ENCODE measurements around the gene SFXN5. TPM values are rescaled to one million over a fixed set of nuclear protein-coding genes. Genes with fewer than 3 reads are reported as not detected.

SFXN5 gene
- polyA plus RNA-seq, 3 donors from 2014 or later = 2.4 to 4.5 (median 3.3) TPM

DNA sequence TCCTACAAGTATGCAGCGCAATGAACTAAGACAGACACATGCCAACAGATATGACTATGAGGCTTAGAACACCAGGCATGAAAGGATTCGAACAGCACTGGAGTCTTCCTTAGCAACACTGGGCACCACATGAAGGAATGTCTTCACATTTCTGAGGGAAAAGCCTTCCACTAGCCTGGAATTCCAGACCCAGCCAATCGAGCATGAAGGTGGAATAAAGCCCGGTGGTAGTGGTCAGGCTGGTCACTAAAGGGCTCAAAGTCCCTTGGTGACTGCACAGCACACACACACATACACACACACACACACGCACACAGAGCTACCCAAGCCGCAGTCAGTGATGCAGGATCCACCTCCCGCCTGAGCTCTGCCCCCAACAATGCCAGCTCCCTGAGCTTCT lies 19.7 kb upstream of the SFXN5 start:
- H3K4me3 Mint-ChIP-seq = no peak overlapping the region
- no peak for DNase-seq
- H3K27ac Mint-ChIP-seq = no peak overlapping the region
- no peaks in the 10 kb centered on the region for H3K4me1 Mint-ChIP-seq
- peaks cover 2 to 6% (median 2%) of the 10 kb centered on the region in 3 donors for H3K27me3 Mint-ChIP-seq (ENCODE audit: low read depth in 3 of 3)
- no peaks in the 10 kb centered on the region for H3K36me3 Mint-ChIP-seq
- no peaks in the 10 kb centered on the region for H3K9me3 Mint-ChIP-seq

DNA sequence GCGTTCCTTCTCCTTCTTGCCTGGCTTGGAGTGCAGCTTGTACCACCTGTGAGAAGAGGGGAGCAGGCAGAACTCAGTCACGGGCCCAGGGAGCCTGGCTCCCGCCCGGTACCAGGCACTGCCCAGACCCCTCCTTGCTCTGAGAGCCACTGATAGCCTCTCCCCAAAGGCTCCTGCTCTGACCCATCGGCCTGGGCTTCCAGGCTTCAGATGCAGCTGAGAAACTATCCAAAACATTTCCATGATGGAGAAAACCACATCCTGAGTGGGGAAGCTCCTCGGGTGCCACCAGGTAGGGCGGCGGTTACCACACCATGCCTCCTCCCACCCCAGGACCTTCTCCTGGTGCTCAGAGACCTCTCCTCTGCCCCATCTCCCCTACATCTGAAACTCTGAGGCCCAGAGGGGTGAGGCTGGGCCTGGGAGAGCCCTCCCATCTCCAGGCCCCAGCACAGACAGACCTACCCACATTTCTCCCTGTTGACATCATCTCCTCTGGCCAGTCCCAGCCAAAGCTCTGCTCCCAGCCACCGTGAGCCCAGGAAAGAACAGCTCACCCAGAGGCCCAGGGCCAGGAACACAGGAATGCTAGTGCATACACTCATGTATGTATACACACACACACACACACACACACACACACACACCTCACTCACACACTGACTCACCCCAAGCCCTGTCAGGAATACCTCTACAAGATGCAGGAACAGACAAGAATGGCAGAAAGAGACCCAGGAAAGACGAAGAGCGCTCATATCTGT lies 17.9 kb upstream of the SFXN5 start:
- Mint-ChIP-seq H3K9me3 (no peaks in the 10 kb centered on the region), H3K27me3 (ENCODE audit: low read depth in 3 of 3) (peaks cover 2 to 6% (median 3%) of the 10 kb centered on the region in 3 donors), H3K4me3 (no peak overlapping the region), H3K27ac (peak overlapping the region in 3 of 6 donors; percentile 1 to 46 (median 6)), H3K4me1 (peaks cover 0 to 4% of the 10 kb centered on the region in 2 donors), H3K36me3 (no peaks in the 10 kb centered on the region)
- DNase-seq = no peak

DNA sequence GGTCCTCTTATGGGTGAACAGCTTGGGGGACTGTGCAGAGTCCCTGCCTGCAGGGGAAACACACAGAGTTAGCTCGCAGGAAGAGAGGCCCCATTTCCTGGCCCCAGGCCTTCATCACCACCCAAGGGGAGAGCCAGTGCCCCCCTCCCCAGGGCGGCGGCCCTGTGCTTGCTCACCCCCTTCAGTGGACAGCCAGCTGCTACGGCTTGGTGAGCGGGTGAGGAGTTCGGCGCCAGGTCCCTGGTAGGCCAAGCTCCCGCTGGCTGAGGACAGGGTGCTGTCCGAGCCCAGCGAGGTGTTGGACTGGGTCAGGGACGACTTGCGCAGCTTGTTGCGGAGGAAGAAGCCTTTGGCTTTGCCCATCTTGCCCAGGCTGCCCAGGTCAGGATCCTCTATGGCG lies 17.2 kb upstream of the SFXN5 start:
- H3K4me3 Mint-ChIP-seq = no peak overlapping the region
- no peaks in the 10 kb centered on the region for H3K36me3 Mint-ChIP-seq
- H3K27me3 Mint-ChIP-seq (ENCODE audit: low read depth in 3 of 3) = peaks cover 2 to 6% (median 3%) of the 10 kb centered on the region in 3 donors
- H3K27ac Mint-ChIP-seq = no peak overlapping the region
- no peak for DNase-seq
- H3K9me3 Mint-ChIP-seq = no peaks in the 10 kb centered on the region
- peaks cover 0 to 4% of the 10 kb centered on the region in 2 donors for H3K4me1 Mint-ChIP-seq

DNA sequence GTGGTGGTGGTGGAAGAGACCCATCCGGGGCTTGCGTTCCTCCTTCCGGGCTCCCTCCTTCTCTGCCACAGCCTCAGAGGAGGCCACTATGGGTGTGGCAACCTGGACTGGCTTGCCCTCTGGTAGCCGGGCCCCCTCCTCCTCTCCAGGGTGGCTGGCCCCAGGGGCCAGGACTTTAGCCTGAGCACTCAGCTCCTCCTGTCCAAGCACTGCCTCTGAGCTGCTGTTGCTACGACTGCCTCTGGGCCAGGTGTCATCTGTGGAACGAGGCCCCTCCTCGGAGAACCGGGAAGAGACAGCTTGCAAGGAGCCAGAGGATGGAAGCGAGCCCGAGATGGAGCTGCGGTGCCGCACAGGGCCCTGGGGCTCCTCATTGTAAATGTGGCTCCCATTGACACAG lies 16.7 kb upstream of the SFXN5 start:
- Mint-ChIP-seq H3K4me1 (peaks cover 0 to 4% of the 10 kb centered on the region in 2 donors), H3K27ac (no peak overlapping the region), H3K9me3 (no peaks in the 10 kb centered on the region), H3K27me3 (ENCODE audit: low read depth in 3 of 3) (peaks cover 2 to 6% (median 3%) of the 10 kb centered on the region in 3 donors), H3K36me3 (no peaks in the 10 kb centered on the region), H3K4me3 (no peak overlapping the region)
- DNase-seq = no peak

DNA sequence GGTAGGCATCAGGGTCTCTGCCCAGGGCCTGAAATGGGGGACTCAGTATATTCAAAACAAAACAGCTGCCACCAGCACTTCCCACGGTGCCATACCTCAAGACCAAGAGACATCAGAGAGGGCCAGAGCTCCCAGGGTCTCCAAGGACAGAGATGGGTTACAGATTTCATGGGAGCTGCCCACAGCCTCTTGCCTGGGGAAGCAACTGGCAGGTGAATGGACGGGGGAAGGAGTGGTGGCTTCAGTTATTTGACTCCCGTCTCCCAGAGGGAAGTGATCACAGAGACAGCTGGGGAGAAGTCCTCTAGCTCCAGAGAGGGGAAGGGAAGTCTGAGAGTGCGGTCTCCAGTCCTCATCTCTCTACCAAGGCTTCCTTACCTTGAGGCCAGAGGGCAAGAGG lies 15.8 kb upstream of the SFXN5 start:
- no peak overlapping the region for H3K27ac Mint-ChIP-seq
- no peaks in the 10 kb centered on the region for H3K9me3 Mint-ChIP-seq
- peaks cover 0 to 4% of the 10 kb centered on the region in 2 donors for H3K4me1 Mint-ChIP-seq
- H3K27me3 Mint-ChIP-seq (ENCODE audit: low read depth in 3 of 3) = peaks cover 2 to 6% (median 2%) of the 10 kb centered on the region in 3 donors
- no peak for DNase-seq
- no peaks in the 10 kb centered on the region for H3K36me3 Mint-ChIP-seq
- no peak overlapping the region for H3K4me3 Mint-ChIP-seq

DNA sequence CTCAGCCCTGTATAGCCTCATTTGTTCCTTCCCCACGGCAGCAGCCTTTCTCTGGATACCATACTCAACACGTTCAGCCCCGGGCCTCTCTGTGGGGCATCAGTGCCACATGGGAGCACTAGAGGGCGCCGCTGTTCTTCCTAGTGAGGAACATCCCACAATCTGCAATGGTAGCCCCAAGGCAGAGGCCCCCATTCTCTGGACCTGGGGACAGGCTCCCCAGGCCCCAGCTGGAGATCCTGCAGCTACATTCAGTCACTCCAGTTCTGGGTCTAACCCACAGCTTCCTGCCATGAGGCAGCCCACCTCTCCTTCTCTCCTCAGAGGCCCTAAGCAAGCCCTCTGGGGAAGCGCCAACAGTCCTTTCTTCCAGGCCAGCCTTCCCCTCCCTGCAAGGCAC lies 14.2 kb upstream of the SFXN5 start:
- no peak overlapping the region for H3K27ac Mint-ChIP-seq
- H3K27me3 Mint-ChIP-seq (ENCODE audit: low read depth in 3 of 3) = peaks cover 2 to 3% (median 2%) of the 10 kb centered on the region in 3 donors
- H3K9me3 Mint-ChIP-seq = no peaks in the 10 kb centered on the region
- peak; percentile 63 to 74 (median 64) for DNase-seq
- H3K36me3 Mint-ChIP-seq = no peaks in the 10 kb centered on the region
- no peak overlapping the region for H3K4me3 Mint-ChIP-seq
- H3K4me1 Mint-ChIP-seq = peaks cover 0 to 4% of the 10 kb centered on the region in 2 donors

DNA sequence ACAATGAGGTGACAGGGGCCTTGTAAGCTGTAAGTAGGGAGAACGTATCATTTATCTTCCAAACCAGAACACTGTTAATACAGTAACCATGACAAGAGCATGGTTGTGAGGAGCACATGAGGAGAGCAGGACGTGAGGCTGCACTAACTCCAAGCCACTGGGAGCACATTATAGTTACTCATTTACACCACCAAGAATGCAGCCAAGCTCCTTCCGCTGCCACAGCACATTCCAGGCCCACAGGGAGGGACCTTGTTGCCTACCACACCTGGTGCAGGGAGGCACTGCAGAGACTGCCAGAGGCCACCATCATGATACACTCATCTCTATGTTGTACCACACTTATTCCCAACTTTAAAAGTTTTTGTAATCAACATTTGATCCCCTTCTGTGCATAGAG lies 13.5 kb upstream of the SFXN5 start:
- no peak overlapping the region for H3K27ac Mint-ChIP-seq
- peaks cover 0 to 3% (median 2%) of the 10 kb centered on the region in 3 donors for H3K27me3 Mint-ChIP-seq (ENCODE audit: low read depth in 3 of 3)
- no peaks in the 10 kb centered on the region for H3K9me3 Mint-ChIP-seq
- H3K4me3 Mint-ChIP-seq = no peak overlapping the region
- no peaks in the 10 kb centered on the region for H3K36me3 Mint-ChIP-seq
- no peak for DNase-seq
- H3K4me1 Mint-ChIP-seq = peaks cover 0 to 4% of the 10 kb centered on the region in 2 donors

DNA sequence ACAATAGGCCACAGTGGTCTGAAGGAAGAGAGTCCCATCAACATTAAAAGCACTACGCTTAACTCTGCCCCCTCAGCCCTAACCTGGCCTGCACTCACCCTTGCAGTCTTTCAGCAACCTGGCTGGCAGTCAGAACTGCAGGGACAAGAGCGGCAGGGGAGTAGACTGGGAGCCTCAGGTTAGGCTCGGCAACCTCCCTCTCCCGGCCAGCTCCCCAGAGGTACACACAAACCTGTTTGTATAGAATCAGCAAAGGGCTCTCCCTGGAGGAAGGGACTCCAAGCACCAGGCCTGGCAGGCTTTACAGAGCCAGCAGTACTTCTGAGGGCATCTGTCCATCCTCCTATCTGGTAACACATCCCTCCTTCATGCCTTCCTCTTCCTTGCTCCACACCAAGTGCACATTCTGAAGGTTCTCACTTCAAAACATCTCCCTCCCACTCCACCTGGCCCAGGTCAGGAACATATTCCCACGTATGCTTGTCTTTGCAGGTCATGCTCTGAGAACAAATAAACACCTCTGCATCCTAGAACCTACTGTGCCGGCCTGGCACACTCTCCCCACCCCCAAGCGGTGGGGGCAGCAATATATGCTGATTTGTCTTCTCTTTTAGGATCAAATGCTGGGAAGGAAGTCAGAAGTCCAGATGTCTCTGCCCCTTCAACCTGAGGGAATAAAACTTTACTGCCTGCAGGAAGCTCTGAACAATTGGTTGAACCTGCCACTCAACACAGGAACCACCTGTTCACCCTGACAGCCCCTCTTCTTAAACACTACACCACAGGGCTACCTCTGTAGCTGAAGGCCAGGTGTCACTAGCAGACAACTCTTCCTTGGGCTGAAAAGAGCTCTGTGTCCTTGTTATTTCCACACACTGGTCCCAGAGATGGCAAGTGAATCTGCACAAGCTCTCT lies 12.6 kb upstream of the SFXN5 start:
- Mint-ChIP-seq H3K36me3 (no peaks in the 10 kb centered on the region), H3K4me3 (no peak overlapping the region), H3K4me1 (peaks cover 0 to 4% of the 10 kb centered on the region in 2 donors), H3K27ac (no peak overlapping the region), H3K9me3 (no peaks in the 10 kb centered on the region), H3K27me3 (ENCODE audit: low read depth in 3 of 3) (peaks cover 0 to 5% (median 2%) of the 10 kb centered on the region in 3 donors)
- no peak for DNase-seq

DNA sequence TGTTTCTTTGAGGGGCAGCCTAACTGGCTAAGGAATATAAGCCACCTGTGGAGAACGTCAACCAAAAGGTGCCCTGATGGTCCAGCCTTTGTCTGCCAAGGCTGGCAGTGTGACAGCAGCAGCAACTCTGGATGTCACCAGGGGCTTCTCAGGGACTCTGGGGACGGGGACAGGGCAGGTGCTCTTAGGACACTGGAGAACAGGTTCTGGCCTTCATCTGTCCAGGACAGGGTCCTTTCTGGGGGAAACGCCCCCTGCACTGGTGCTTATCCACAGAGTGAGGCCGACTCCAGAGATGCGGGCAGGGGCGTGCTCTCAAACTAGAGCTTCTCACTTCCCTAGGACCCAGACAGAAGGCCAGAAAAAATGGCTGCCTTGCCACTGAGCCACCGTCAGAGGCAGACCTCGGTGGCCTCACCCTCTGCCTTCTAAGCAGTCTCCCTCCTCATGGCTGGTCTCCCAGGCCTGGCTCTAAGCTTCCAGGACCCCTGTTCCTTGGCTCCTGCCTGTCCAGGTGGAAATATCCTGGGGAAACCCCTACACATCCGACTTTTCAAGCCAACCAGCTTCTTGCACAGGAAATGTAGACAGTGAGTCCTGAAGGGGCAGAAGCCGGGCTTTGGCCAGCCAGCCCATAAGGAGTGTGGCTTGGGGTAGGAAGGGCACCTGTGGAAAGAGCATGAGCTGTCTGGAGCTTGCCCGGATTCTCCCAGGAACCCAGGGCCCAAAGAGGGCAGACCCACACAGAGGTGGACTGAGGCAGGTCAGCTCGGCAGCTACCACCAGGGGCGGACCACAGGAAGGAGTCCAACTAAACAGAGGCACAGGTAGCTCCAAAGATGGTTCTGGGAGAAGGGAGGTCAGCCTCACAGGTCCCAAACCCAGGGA lies 11.3 kb upstream of the SFXN5 start:
- Mint-ChIP-seq H3K4me1 (peaks cover 0 to 4% of the 10 kb centered on the region in 2 donors), H3K9me3 (no peaks in the 10 kb centered on the region), H3K36me3 (no peaks in the 10 kb centered on the region), H3K27me3 (ENCODE audit: low read depth in 3 of 3) (peaks cover 0 to 3% (median 2%) of the 10 kb centered on the region in 3 donors), H3K27ac (no peak overlapping the region), H3K4me3 (no peak overlapping the region)
- no peak for DNase-seq

DNA sequence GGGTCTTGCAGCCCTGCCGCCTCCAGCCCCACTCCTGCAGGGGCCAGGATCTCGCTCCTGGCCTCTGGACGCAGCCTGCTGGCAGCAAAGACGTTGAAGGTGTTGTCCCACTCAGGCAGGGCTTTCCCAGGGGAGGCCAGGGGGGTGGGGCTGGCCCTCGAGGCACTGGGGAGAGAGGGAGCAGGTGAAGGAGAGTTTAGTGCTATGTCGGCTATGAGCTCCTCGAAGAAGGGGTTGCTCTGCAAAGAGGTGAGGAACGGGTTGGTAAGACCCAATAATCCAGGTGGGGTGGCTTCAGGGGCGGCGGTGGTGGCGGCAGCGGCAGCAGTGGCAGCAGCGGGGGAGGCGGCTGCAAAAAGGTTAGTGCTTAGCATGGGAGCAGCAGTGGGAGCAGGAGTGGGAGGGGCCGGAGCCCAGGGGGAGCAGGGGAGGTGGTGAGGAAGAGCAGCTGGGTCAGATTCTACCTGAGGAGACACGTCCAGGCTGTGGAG lies 9.7 kb upstream of the SFXN5 start:
- H3K36me3 Mint-ChIP-seq = no peaks in the 10 kb centered on the region
- DNase-seq = no peak
- H3K4me1 Mint-ChIP-seq = peaks cover 0 to 4% of the 10 kb centered on the region in 2 donors

DNA sequence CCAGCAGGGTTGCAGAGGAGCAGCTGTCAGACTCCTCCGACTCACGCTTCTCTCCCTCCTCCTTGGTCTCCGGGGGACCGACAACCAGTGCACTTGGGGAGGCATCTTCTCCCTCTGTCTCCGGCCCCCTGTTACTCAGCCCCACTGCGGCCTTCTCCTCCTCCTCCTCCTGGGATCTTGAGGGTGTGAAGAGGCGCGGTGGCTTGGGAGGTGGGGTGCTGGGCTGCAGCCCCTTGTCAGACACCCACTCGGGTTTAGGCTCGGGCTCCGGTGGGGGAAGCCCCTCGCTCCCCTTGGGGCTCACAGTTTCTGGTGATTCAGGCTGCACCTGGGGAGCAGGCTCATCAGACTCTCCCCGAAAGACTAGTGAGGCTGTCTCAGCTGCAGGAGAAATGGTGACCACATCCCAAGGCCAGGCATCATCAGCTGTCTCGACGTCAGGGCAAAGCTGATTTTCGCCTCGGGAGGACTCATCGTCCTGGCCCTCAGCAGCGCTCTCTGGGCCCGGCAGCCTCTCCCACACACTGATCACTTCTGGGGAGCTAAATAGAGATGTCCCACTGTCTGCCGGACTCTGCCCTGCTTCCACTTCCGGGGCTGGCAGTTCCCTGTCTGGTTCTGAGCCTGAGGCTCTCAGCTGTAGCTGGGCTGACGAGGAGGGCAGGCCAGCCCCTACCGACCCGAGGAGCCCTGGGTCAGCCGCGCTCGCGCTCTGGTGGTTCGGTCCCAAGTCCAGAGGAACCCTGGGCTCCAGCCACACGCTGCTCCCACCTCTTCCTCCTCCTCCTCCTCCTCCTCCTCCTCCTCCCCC lies 9.0 kb upstream of the SFXN5 start:
- no peak for DNase-seq
- no peak overlapping the region for H3K4me3 Mint-ChIP-seq
- H3K36me3 Mint-ChIP-seq = no peaks in the 10 kb centered on the region
- H3K9me3 Mint-ChIP-seq = no peaks in the 10 kb centered on the region
- H3K4me1 Mint-ChIP-seq = peaks cover 0 to 3% of the 10 kb centered on the region in 2 donors
- H3K27ac Mint-ChIP-seq = no peak overlapping the region
- H3K27me3 Mint-ChIP-seq (ENCODE audit: low read depth in 3 of 3) = peaks cover 0 to 5% (median 0%) of the 10 kb centered on the region in 3 donors

More for the DNA sequence above, 9.7 kb upstream of the SFXN5 start:
- Mint-ChIP-seq H3K4me3 (no peak overlapping the region), H3K27ac (no peak overlapping the region), H3K9me3 (no peaks in the 10 kb centered on the region), H3K27me3 (ENCODE audit: low read depth in 3 of 3) (peaks cover 0 to 5% (median 2%) of the 10 kb centered on the region in 3 donors)

DNA sequence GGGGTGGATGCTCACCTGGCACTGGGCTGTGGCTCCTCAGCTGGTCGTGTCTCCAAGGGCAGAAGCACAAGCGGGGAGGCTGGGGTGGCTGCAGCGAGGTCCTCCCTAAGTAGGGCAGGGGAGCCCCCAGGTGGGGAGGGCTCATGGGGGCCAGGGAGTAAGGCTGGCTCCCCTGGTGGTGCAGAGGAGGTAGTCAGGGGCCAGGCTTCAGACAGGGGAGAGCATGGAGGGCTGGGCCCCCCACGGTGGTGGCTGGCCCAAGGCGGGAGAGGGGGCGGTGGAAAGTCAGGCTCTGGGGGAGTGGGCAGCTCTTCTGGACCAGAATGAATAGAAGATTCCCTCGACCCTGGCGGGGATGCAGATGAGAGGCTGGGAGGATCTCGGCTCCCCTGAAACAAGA lies 8.1 kb upstream of the SFXN5 start:
- no peaks in the 10 kb centered on the region for H3K36me3 Mint-ChIP-seq
- H3K27ac Mint-ChIP-seq = no peak overlapping the region
- H3K4me1 Mint-ChIP-seq = no peaks in the 10 kb centered on the region
- peaks cover 0 to 8% (median 0%) of the 10 kb centered on the region in 3 donors for H3K27me3 Mint-ChIP-seq (ENCODE audit: low read depth in 3 of 3)
- H3K4me3 Mint-ChIP-seq = no peak overlapping the region
- H3K9me3 Mint-ChIP-seq = no peaks in the 10 kb centered on the region
- DNase-seq = no peak
